ENCODE measurements around the gene SACM1L.
"Not testable (repeated sequence)": the region's sequence is repeated elsewhere in the genome, so short reads cannot be mapped to it uniquely, and the experiment has no call there.

Gene SACM1L

DNA sequence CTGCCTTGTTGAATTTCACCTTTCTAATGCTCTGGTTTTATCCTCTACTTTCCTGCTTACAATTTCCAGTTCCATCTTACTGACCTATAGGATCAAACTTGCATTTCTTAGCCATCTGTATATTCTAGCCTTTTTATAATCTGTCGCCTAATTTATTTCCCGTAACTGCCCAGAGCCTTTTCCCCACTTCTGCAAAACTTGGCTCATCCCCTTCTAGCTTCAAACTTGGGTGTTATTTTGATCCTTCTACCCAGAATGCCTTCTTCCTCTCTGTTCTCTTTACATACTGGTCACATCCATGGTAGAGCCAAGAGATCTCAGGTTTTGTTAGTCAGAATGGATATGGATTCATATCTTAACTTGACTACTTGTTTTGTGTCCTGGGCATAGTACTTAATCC is 2.6 kb downstream of the SACM1L start:
- no peak for DNase-seq (ENCODE audit: low read depth)

GRCh38 chr3:45692866-45693265 is 3.7 kb downstream of the SACM1L start:
- no peak for DNase-seq (ENCODE audit: low read depth)

DNA sequence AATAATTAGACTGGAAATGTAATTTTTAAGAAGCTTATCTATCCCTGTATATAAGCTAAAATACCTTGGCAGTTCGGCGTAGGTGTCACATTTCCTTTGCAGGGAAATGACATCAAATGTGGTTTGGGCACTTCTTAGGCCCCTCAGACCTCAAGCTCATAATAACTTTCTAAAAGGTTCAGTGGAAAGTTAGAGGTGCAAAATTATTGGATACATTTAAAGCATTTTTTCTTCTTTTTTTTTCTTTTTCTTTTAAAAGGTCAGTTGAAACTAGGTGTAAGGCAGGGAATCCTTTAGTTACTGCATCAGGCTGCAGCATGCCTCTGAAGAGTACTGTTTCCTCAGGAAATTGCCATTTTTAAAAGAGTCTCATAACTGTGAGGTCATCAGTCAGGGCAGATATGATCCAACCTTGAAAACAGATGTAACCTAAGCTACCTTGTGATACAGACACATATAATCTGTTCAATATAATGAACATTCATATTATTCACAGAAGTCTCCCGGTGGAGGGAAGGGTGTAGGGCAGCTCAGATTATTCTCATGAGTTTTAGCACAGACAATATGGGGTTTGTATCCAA is 4.8 kb downstream of the SACM1L start:
- DNase-seq (ENCODE audit: low read depth), result no peak

DNA sequence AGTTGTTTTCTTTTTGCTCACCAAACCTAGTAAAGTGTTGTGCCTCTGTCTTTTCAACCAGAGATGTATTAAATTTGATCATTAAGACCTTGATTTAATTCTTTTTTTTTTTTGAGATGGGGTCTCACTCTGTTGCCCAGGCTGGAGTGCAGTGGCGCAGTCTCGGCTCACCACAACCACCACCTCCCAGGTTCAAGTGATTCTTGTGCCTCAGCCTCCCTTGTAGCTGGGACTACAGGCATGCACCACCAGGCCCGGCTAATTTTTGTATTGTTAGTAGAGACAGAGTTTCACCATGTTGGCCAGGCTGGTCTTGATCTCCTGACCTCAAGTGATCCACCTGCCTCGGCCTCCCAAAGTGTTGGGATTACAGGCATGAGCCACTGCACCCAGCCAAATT is 6.0 kb downstream of the SACM1L start:
- not testable (repeated sequence) for DNase-seq (ENCODE audit: low read depth)

DNA sequence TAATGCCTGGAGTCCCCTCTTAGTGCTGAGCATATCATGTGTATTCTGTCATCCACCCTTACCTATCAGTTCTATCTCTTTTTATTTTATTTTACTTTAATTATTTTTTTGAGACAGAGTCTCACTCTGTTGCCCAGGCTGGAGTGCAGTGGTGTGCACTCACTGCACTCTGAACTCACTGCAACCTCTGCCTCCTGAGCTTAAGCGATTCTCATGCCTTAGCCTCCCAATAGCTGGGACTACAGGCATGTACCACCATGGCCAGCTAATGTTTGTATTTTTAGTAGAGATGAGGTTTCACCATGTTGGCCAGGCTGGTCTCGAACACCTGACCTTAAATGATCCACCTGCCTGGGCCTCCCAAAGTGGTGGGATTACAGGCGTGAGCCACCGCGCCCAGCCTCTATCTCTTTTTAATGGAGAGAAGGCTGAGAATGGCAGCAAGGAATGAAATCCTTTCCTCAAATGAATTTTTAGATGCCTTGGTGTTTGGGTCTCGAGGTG is 11.4 kb downstream of the SACM1L start:
- DNase-seq (ENCODE audit: low read depth), result no peak

GRCh38 chr3:45701172-45701867 is 12.1 kb downstream of the SACM1L start:
- DNase-seq (ENCODE audit: low read depth), result no peak

GRCh38 chr3:45704301-45704943 is 15.2 kb downstream of the SACM1L start:
- DNase-seq (ENCODE audit: low read depth), result no peak

DNA sequence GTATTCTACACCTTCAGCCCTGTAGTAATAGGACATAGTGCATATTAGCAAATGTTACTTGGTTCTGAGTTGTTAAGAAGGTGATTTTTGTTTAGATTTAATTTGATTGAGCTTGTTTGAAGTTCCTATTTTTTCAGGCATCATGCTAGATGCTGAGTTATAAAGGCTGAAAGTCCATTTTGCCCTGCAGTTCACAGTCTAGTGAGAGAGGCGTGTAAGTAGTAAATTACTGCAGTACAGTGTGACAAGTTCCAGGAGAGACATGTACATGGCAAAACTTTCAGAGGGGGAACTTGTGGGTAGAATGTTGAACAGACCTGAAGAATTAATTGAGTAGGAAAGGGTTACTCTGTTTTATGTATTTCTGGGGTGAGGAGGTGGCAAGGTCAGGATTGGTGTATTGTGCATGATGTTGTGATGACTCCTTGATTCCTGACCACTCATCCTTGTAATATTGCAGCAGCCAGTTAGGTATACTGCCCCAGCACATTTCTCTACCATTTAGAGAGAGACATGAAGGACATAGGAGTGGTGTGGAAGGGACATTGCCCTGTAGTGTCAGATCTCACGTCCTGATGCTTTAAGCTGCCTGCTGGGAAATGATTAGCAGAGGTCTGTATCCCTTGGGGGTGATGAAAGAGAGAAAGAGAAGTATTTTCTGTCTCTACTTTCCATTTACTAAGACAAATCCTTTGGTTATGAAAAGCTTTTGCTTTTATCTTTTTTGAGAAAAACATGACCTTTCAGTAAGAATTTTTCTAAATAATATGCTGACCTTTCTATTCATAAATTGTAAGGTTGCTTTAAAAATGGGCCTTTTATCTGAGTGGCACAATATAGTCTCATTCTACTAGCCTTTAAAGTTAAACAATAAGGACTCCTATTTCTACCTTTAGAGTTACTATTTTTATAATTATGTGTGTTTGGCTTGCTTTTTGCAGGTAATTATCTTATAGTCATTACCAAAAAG is 16.9 kb downstream of the SACM1L start:
- no peak for DNase-seq (ENCODE audit: low read depth)

DNA sequence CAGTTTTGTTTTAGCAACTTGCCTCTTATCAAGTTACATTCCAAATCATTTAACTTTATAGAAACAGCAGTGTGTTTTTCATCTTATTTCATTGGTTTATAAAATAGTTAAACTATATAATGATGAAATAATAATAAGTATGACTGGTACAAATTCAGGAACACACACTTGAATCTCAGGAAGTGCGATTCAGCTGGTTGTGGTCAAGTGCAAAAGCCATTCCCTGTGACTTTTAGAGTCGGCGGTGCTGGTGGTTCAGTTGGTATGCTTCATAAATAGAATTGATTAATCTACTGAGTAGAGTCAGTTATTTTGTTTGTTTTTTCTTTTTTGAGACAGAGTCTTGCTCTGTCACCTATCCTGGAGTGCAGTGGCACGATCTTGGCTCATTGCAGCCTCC is 22.7 kb downstream of the SACM1L start:
- DNase-seq (ENCODE audit: low read depth), result no peak

DNA sequence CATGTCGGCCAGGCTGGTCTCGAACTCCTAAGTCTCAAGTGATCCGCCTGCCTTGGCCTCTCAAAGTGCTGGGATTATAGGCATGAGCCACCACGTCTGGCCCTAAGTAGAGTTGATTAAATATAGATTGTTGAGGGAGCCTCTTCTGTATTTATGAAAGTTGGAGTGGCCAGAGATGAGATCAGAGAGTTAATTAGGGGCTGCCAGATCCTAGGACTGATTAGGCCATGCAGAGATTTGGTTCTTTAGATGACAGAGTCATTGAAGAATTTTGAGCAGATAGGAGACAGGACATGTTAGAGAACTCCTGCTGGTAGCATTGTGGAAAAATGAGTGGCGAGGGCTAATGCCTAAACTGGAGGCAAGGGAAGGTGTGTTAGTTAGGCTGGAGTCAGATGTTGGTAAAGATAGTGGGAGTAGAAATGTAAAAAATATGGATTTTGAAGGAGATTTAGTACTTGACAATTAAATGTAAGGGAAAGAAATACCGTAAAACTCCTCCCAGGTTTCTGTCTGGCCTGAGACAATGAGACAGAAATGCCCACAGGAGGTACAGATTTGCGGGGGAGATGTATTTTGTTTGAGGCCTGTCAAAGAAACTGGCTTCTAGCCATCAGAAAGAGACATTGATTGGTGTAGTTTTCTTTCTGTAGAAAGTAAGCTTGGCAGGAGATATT is 23.4 kb downstream of the SACM1L start:
- no peak for DNase-seq (ENCODE audit: low read depth)

DNA sequence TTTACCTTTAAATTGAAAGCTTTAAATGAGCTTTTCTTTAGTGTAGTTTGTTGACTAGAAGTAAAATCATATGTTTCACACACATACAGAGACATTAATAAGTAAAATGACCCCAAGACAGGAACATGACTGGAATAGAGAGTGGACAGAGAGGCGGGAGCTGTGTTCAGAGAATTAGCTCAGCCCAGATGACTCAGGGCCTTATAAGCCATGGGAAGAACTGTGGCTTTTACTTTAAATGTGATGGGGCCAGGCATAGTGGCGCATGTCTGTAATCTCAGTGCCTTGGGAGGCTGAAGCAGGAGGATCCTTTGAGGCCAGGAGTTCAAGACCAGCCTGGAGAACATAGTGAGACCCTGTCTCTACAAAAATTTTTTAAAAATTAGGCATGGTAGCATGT is 26.7 kb downstream of the SACM1L start:
- no peak for DNase-seq (ENCODE audit: low read depth)

GRCh38 chr3:45716790-45717336 is 27.7 kb downstream of the SACM1L start:
- no peak for DNase-seq (ENCODE audit: low read depth)

DNA sequence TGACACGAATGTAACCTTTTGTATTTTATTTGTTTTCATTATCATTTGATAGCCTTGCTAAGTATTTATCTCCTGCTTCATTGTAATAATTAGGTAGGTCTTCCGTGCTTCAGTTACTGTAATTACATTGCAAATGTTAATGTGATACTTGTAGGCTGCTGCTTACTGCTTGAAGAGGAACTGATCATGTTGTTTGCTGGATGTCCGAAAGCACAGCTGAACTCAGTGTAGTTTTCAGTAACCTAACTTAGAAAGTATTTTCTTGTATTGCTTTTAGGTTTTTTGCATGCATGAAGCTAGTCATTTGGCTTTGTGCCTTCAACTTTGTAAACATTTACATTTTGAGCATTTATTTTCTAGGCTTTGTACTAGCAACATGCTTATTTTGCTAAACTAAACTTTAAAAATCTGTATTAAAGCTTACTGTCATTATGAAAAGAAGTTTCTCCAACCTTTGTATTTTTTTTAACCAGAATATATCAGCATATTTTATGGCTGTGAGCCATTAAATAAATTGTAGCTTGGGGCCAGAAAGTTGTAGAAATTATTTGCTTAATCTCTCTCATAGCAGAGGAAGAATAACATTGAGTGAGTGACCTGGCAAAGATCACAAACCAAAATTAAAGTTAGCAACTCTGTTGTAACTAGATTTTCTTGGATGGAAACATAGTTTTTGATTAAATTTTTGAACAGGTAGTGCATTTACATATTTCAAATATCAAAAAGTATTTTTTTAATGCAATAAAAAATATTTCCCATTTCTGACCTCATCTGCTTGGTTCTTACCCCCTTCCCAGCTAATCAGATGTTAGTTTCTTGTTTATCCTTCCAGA is 30.7 kb downstream of the SACM1L start:
- no peak for DNase-seq (ENCODE audit: low read depth)

DNA sequence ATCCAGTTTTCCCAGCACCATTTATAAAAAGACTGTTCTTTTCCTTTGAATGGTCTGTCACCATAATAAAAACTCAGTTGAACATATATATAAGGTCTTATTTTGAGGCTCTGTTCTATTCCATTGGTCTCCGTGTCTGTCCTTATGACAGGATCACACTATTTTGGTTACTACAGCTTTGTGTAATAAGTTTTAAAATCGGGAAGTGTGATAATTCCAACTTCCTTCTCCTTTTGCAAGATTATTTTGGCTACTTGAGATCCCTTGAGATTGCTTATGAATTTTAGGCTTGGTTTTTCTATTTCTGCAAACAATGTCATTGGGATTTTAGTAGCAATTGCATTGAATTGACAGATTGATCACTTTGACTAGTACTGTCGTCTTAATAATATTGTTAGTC is 35.7 kb downstream of the SACM1L start:
- DNase-seq (ENCODE audit: low read depth), result no peak

DNA sequence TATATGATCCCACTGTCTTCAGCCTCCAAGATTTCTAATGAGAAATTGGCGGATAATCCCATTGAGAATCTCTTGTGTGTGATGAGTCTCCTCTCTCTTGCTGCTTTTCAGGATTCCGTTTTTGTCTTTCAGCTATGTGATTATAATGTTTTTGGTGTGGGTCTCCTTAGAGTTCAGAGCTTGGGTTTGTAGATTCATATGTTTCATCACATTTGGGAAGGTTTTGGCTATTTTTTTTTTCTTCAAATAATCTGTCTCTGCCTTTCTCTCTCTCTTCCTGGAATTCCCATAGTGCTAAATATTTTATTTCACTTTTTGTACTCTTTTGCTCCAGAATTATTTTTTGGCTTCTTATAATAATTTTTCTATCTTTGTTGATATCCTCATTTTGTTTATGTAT is 40.4 kb downstream of the SACM1L start:
- DNase-seq (ENCODE audit: low read depth), result no peak

GRCh38 chr3:45730409-45731154 is 41.4 kb downstream of the SACM1L start:
- no peak for DNase-seq (ENCODE audit: low read depth)

GRCh38 chr3:45736707-45737106 is 47.5 kb downstream of the SACM1L start:
- DNase-seq (ENCODE audit: low read depth), result no peak

- DNase-seq (ENCODE audit: low read depth), result no peak
Measured at GRCh38 chr3:45737234-45737633, 48.0 kb downstream of the SACM1L start.

GRCh38 chr3:45739991-45740390 is 50.8 kb downstream of the SACM1L start:
- no peak for DNase-seq (ENCODE audit: low read depth)

GRCh38 chr3:45741247-45741646 is 52.1 kb downstream of the SACM1L start:
- no peak for DNase-seq (ENCODE audit: low read depth)
